H1 (cell line): ENCODE measurements around the gene USP13. TPM values are rescaled to one million over a fixed set of nuclear protein-coding genes. Genes with fewer than 3 reads are reported as not detected.
A peak's percentile ranks its signal among the peaks of the same experiment; 100 is the strongest.

Experiments
- CTCF ChIA-PET: fragments of 300-600 bp; sonication (Branson Sonifier 250); formaldehyde crosslinking; loops from one replicate; lab custom pipeline; 2021; ENCODE audit not compliant: partially characterized antibody; lab: Charles Lee
- POLR2A ChIA-PET: fragments of 300-600 bp; sonication (Branson Sonifier 250); formaldehyde crosslinking; loops from one replicate; lab custom pipeline; 2021; ENCODE audit warnings: inconsistent platforms; ENCODE audit not compliant: partially characterized antibody; lab: Charles Lee
- DNase-seq, 2 experiments: peaks; one replicate each; pipeline versions ENCODE4 v3.0.0 to v3.0.0-alpha.2; 2010 to 2022; ENCODE audit warnings: low spot score in 2 of 2, low read depth in 1 of 2, mixed read lengths in 1 of 2
- FAIRE-seq: peaks from 2 replicates; lab custom pipeline; 2011; peaks lifted over from hg19 to GRCh38; lab: Jason Lieb, UNC
- H2AFZ ChIP-seq: 2 replicates; pipeline ENCODE4 v1.8.1; 2012; ENCODE audit warnings: low read length, inconsistent platforms
- H2AK5ac ChIP-seq: 2 replicates; pipeline ENCODE4 v1.6.1; 2013; ENCODE audit warnings: low read depth, low read length
- H2BK120ac ChIP-seq: replicated peaks from 2 replicates; pipeline ENCODE3; 2013; ENCODE audit warnings: low read depth, low read length, inconsistent platforms
- H2BK12ac ChIP-seq: 2 replicates; pipeline ENCODE4 v1.6.1; 2013; ENCODE audit warnings: low read depth, low read length
- H2BK15ac ChIP-seq: 2 replicates; pipeline ENCODE4 v1.6.1; 2013; ENCODE audit warnings: low read length
- H2BK20ac ChIP-seq: 2 replicates; pipeline ENCODE4 v1.6.1; 2013; ENCODE audit warnings: low read length
- H2BK5ac ChIP-seq: 2 replicates; pipeline ENCODE4 v1.6.1; 2013; ENCODE audit warnings: low read depth, low read length
- H3K14ac ChIP-seq: 2 replicates; pipeline ENCODE4 v1.6.1; 2013; ENCODE audit warnings: inconsistent platforms; ENCODE audit not compliant: insufficient read length
- H3K18ac ChIP-seq: 2 replicates; pipeline ENCODE4 v1.6.1; 2013; ENCODE audit warnings: low read length; ENCODE audit errors: extremely low read depth
- H3K23ac ChIP-seq: 2 replicates; pipeline ENCODE4 v1.6.1; 2013; ENCODE audit warnings: inconsistent platforms; ENCODE audit not compliant: insufficient read length
- H3K23me2 ChIP-seq: 2 replicates; pipeline ENCODE4 v1.6.1; 2013; ENCODE audit warnings: low read depth, low read length
- H3K27ac ChIP-seq: 2 replicates; pipeline ENCODE4 v1.6.1; 2011; ENCODE audit warnings: low read depth, low read length, inconsistent platforms
- H3K27me3 ChIP-seq, 4 experiments: replicated peaks in 1 of 4; 1 replicate in 1 of 4; 2 replicates in 3 of 4; pipeline versions ENCODE4 v1.6.1 to v1.8.1; 2011 to 2013; ENCODE audit warnings: low read length in 3 of 4, mild to moderate bottlenecking in 3 of 4, inconsistent platforms in 2 of 4, mixed read lengths in 2 of 4, moderate library complexity in 1 of 4; ENCODE audit not compliant: control insufficient read depth in 3 of 4, insufficient read depth in 3 of 4; ENCODE audit errors: extremely low read depth in 1 of 4
- H3K36me3 ChIP-seq, 4 experiments: 2 replicates each; pipeline versions ENCODE4 v1.6.1 to v1.8.1; 2011 to 2013; ENCODE audit warnings: mild to moderate bottlenecking in 4 of 4, low read length in 3 of 4, moderate library complexity in 2 of 4, control low read depth in 1 of 4, inconsistent platforms in 1 of 4; ENCODE audit not compliant: insufficient read depth in 4 of 4, control insufficient read depth in 2 of 4
- H3K4ac ChIP-seq: replicated peaks from 2 replicates; pipeline ENCODE3; 2013; ENCODE audit warnings: low read length, low read depth, mixed read lengths, inconsistent platforms; ENCODE audit not compliant: insufficient read length
- H3K4me1 ChIP-seq, 4 experiments: replicated peaks in 1 of 4; 1 replicate in 1 of 4; 2 replicates in 3 of 4; pipeline versions ENCODE4 v1.6.1 to v1.8.1; 2011 to 2013; ENCODE audit warnings: low read length in 3 of 4, inconsistent platforms in 2 of 4, mixed read lengths in 1 of 4; ENCODE audit not compliant: insufficient read depth in 4 of 4, control insufficient read depth in 3 of 4
- H3K4me2 ChIP-seq, 2 experiments: 2 replicates each; pipeline versions ENCODE4 v1.6.1 to v1.8.1; 2011 to 2013; ENCODE audit warnings: low read depth in 2 of 2, low read length in 2 of 2, control low read depth in 1 of 2, inconsistent platforms in 1 of 2, mild to moderate bottlenecking in 1 of 2; ENCODE audit not compliant: insufficient read depth in 1 of 2
- H3K4me3 ChIP-seq, 4 experiments: fragments of 200-600, 300-600 bp in 1 of 4; sonication (generic), shearing (Covaris generic), sonication (Bioruptor Twin) in 1 of 4; 2 replicates each; pipeline versions ENCODE4 v1.5.1 to v1.8.1; 2011 to 2016; ENCODE audit warnings: low read length in 4 of 4, low read depth in 3 of 4, control low read depth in 2 of 4, inconsistent platforms in 2 of 4, mild to moderate bottlenecking in 2 of 4, mixed read lengths in 1 of 4, moderate library complexity in 1 of 4; ENCODE audit not compliant: insufficient read depth in 2 of 4; ENCODE audit errors: extremely low read depth in 1 of 4
- H3K56ac ChIP-seq: replicated peaks from 2 replicates; pipeline ENCODE3; 2013; ENCODE audit warnings: low read depth, mild to moderate bottlenecking, mixed read lengths, low read length, inconsistent platforms; ENCODE audit not compliant: insufficient read length
- H3K79me1 ChIP-seq: 2 replicates; pipeline ENCODE4 v1.6.1; 2013; ENCODE audit warnings: low read depth, low read length, control low read depth
- H3K79me2 ChIP-seq, 2 experiments: 2 replicates each; pipeline versions ENCODE4 v1.6.1 to v1.8.1; 2012 to 2013; ENCODE audit warnings: low read length in 2 of 2, mild to moderate bottlenecking in 2 of 2, inconsistent platforms in 1 of 2; ENCODE audit not compliant: insufficient read depth in 2 of 2, control insufficient read depth in 1 of 2
- H3K9ac ChIP-seq, 4 experiments: replicated peaks in 1 of 4; 1 replicate in 1 of 4; 2 replicates in 3 of 4; pipeline versions ENCODE4 v1.6.1 to v1.8.1; 2011 to 2013; ENCODE audit warnings: low read depth in 3 of 4, low read length in 3 of 4, control low read depth in 2 of 4, mild to moderate bottlenecking in 2 of 4, moderate library complexity in 2 of 4, inconsistent platforms in 1 of 4; ENCODE audit errors: extremely low read depth in 1 of 4
- H3K9me3 ChIP-seq, 2 experiments: 2 replicates each; pipeline versions ENCODE4 v1.6.1 to v1.8.1; 2012 to 2013; ENCODE audit warnings: mild to moderate bottlenecking in 2 of 2, moderate library complexity in 2 of 2, control low read depth in 1 of 2, inconsistent platforms in 1 of 2, low read depth in 1 of 2, low read length in 1 of 2, mixed read lengths in 1 of 2; ENCODE audit not compliant: insufficient read depth in 2 of 2
- H4K20me1 ChIP-seq, 2 experiments: replicated peaks in 1 of 2; 2 replicates each; pipeline versions ENCODE3 to v1.8.1; 2011 to 2013; ENCODE audit warnings: inconsistent platforms in 2 of 2, low read length in 2 of 2, mild to moderate bottlenecking in 1 of 2; ENCODE audit not compliant: insufficient read depth in 2 of 2, control insufficient read depth in 1 of 2
- H4K5ac ChIP-seq: 2 replicates; pipeline ENCODE4 v1.6.1; 2013; ENCODE audit warnings: low read length, low read depth, mixed read lengths, inconsistent platforms; ENCODE audit not compliant: insufficient read length
- H4K8ac ChIP-seq: 2 replicates; pipeline ENCODE4 v1.8.0; 2013; ENCODE audit warnings: mild to moderate bottlenecking, moderate library complexity, low read length, inconsistent platforms; ENCODE audit not compliant: insufficient read depth; ENCODE audit errors: extremely low read depth
- H4K91ac ChIP-seq: replicated peaks from 2 replicates; pipeline ENCODE3; 2013; ENCODE audit warnings: low read length, mixed read lengths, inconsistent platforms; ENCODE audit not compliant: insufficient read length
- ASH2L ChIP-seq: fragments of 200-600, 300-600 bp; sonication (generic); IDR thresholded peaks from one replicate; pipeline ENCODE4 v1.7.1; 2017; ENCODE audit warnings: low read length
- BACH1 ChIP-seq: IDR thresholded peaks from 2 replicates; pipeline ENCODE4 v1.6.1; 2012; ENCODE audit warnings: low read length, improper control_type of control experiment
- CREB1 ChIP-seq: IDR thresholded peaks from 2 replicates; pipeline ENCODE4 v1.6.1; 2012; ENCODE audit warnings: inconsistent platforms
- EGR1 ChIP-seq: IDR thresholded peaks from 2 replicates; pipeline ENCODE4 v1.6.1; 2011; ENCODE audit warnings: low read depth, low read length, borderline replicate concordance
- POLR2A ChIP-seq, 2 experiments: IDR thresholded peaks; 1 replicate in 1 of 2; 2 replicates in 1 of 2; pipeline ENCODE4 v1.6.1; 2011; ENCODE audit warnings: low read depth in 2 of 2, low read length in 2 of 2, mild to moderate bottlenecking in 2 of 2; ENCODE audit errors: control extremely low read depth in 1 of 2
- TBP ChIP-seq: IDR thresholded peaks from 2 replicates; pipeline ENCODE4 v1.6.1; 2011; ENCODE audit warnings: low read depth, low read length, improper control_type of control experiment
- USF2 ChIP-seq: IDR thresholded peaks from 2 replicates; pipeline ENCODE4 v1.6.1; 2011; ENCODE audit warnings: low read length, improper control_type of control experiment
- YY1 ChIP-seq: IDR thresholded peaks from 2 replicates; pipeline ENCODE4 v1.6.1; 2011; ENCODE audit warnings: low read depth, mild to moderate bottlenecking, low read length
- WGBS, 2 experiments: shearing (Covaris generic) in 1 of 2; methylation state at CpG; one replicate each; pipeline versions ENCODE4 v1.1.6 to v1.1.7; 2013 to 2015; ENCODE audit warnings: low lambda C conversion rate in 2 of 2, mixed read lengths in 2 of 2, inconsistent platforms in 1 of 2, low coverage in 1 of 2, missing lambda C conversion rate in 1 of 2; ENCODE audit not compliant: insufficient replicate concordance in 2 of 2, insufficient coverage in 1 of 2, insufficient read length in 1 of 2; ENCODE audit errors: extremely low coverage in 1 of 2, missing lambda C conversion rate in 1 of 2; 5-methylcytosine and 5-hydroxymethylcytosine counted together
- long read RNA-seq, 2 experiments: library from RNA in 1 of 2; library from capped mRNA in 1 of 2; stranded (forward); transcript quantifications; one replicate each; pipeline ENCODE4 v2.0.0, GENCODE V29; 2021; ENCODE audit warnings: inconsistent platforms in 1 of 2
- polyA minus RNA-seq, 3 experiments: library from RNA; depleted of rRNA, polyadenylated mRNA; stranded (reverse); fragments of >200 nt; gene quantifications; 1 replicate in 2 of 3; 2 replicates in 1 of 3; pipeline ENCODE4 v1.2.3, GENCODE V29; 2011
- polyA plus RNA-seq, 7 experiments: library from polyadenylated mRNA; depleted of rRNA in 3 of 7; stranded (reverse) in 5 of 7; unstranded in 2 of 7; fragments of >200 nt in 5 of 7; fragments of 200-250 nt in 2 of 7; gene quantifications; 1 replicate in 5 of 7; 2 replicates in 1 of 7; 4 replicates in 1 of 7; pipeline versions ENCODE4 v1.2.1 to v1.2.3, GENCODE V29; 2011 to 2013; ENCODE audit warnings: missing spikeins in 2 of 7, mixed read lengths in 2 of 7
- total RNA-seq: library from RNA; stranded (reverse); fragmentation: NEBNext Ultra II Directional; extraction: Animal tissue kit (Norgen Biotek cat#: 25700); gene quantifications from 2 replicates; pipeline ENCODE4 v1.2.1, GENCODE V29; 2021

The USP13 gene
- total RNA-seq (25.9 and 28.0 TPM in 2 replicates), polyA plus RNA-seq (2011; rRNA removed) (5.5 and 7.9 TPM in 2 replicates), polyA minus RNA-seq (2011; rRNA and poly(A)+ RNA removed) (25.9 and 36.3 TPM in 2 replicates)
- 9.2 TPM for polyA plus RNA-seq (2011; cell fraction: cytosol; rRNA removed)
- 7.5 TPM for polyA plus RNA-seq (2011; cell fraction: nucleus; rRNA removed)
- polyA plus RNA-seq (2012, experiment 1 of 2): 12.7 to 16.1 TPM (median 14.5 TPM) in 4 replicates
- 2.4 TPM for polyA plus RNA-seq (2012, experiment 2 of 2)
- polyA plus RNA-seq (2013, experiment 1 of 2): 9.8 TPM
- polyA plus RNA-seq (2013, experiment 2 of 2): 9.3 TPM
- 19.2 TPM for polyA minus RNA-seq (2011; cell fraction: cytosol; rRNA and poly(A)+ RNA removed)
- 35.9 TPM for polyA minus RNA-seq (2011; cell fraction: nucleus; rRNA and poly(A)+ RNA removed)
- long read RNA-seq, experiment 1, full-length matches to known transcripts: 2 of 18 reads
- long read RNA-seq, experiment 1, partial matches to known transcripts: 11 of 18 reads
- long read RNA-seq, experiment 1, other reads (novel, unspliced or antisense): 5 of 18 reads
- long read RNA-seq, experiment 2, partial matches to known transcripts: 4 of 4 reads
- long read RNA-seq, experiment 2, other reads (novel, unspliced or antisense): 0 of 4 reads

- Histone ChIP-seq H2AK5ac (no peak within 1 kb of the TSS), H3K36me3 (no peaks in the 10 kb centered on the region), H3K27me3 (no peaks in the 10 kb centered on the region), H2BK120ac (no peak within 1 kb of the TSS), H3K4me3 (peak within 1 kb of the TSS; percentile 62 to 97 (median 84)), H3K79me2 (peaks cover 5 to 35% of the 10 kb centered on the region in 2 experiments; a peak in 3 of 4 replicates), H3K9me3 (no peaks in the 10 kb centered on the region), H2BK5ac (peak within 1 kb of the TSS; percentile 52; the same call in 1 of the 2 replicates), H3K27ac (peak within 1 kb of the TSS; percentile 81), H3K23me2 (peaks cover 5% of the 10 kb centered on the region; the same call in 1 of the 2 replicates), H3K9ac (peak within 1 kb of the TSS; percentile 72 to 97 (median 96)), H3K23ac (no peak within 1 kb of the TSS), H4K20me1 (peaks cover 0 to 5% of the 10 kb centered on the region in 2 experiments), H2BK15ac (peak within 1 kb of the TSS; percentile 81; the same call in 1 of the 2 replicates), H4K8ac (peak within 1 kb of the TSS; percentile 95), H2BK20ac (no peak within 1 kb of the TSS), H3K79me1 (peaks cover 6% of the 10 kb centered on the region), H4K91ac (peak within 1 kb of the TSS; percentile 71), H3K18ac (peak within 1 kb of the TSS; percentile 96), H3K14ac (no peak within 1 kb of the TSS), H3K4me2 (peak within 1 kb of the TSS; percentile 76 to 95), H3K4ac (peak within 1 kb of the TSS; percentile 91), H2AFZ (peak within 1 kb of the TSS; percentile 86; the same call in 1 of the 2 replicates), H3K56ac (peak within 1 kb of the TSS; percentile 69), H3K4me1 (peaks cover 3 to 8% (median 4%) of the 10 kb centered on the region in 4 experiments; a peak in 6 of 7 replicates), H4K5ac (peak within 1 kb of the TSS; percentile 94), H2BK12ac (peak within 1 kb of the TSS; percentile 55)
- DNase-seq: peak in 1 of 2 experiments; percentile 86
- WGBS, 2 experiments: 2 to 100% methylated on average over 2 to 29 of the region's 56 CpGs
- ChIA-PET CTCF (interaction anchor here (0.7 to 1.5 kb wide), 3 partner anchors 10 to 57 kb away, joined by 3 to 7 read pairs (median 3); no protein-coding TSS in a partner anchor), POLR2A (interaction anchor here (0.7 to 2.7 kb wide), 15 partner anchors 9 to 329 kb away, joined by 3 to 11 read pairs (median 4); partner anchors contain the start of genes MRPL47, NDUFB5 and ZNF639)
- FAIRE-seq: no peak
- TF ChIP-seq POLR2A (IDR thresholded peaks at IDR 0.05; ENCODE audit: control extremely low read depth in 1 of 2, low read depth in 2 of 2, low read length in 2 of 2) (peak in 1 of 2 experiments; percentile 38; a peak in 2 of 3 replicates), CREB1 (no peak; the same call in 1 of the 2 replicates), EGR1 (peak; percentile 27; the same call in 1 of the 2 replicates), YY1 (no peak), BACH1 (0 out of 2 replicates have a peak, but pooled peaks have one; percentile 32), ASH2L (peak; percentile 18), USF2 (no peak), TBP (peak; percentile 66; the same call in 1 of the 2 replicates)
Measured at GRCh38 chr3:179652447-179653095, at the start of gene USP13. TSS of gene USP13 (plus strand) at chr3:179653040. CDS start at chr3:179653226, 186 bp downstream.
